GM12878 (cell line): ENCODE data around the gene STK40. TPM values are rescaled to one million over a fixed set of nuclear protein-coding genes. Genes with fewer than 3 reads are reported as not detected.

ENCODE experiments used
- ATAC-seq: fragments of 200-7000 bp; cut with Tn5 transposase; 3 replicates; pipeline ENCODE4 v1.9.1; 2020; ENCODE audit warnings: mild to moderate bottlenecking, moderate library complexity
- BruUV-seq: library from RNA; stranded (reverse); fragments of 400-500 nt; replicated peaks from 2 replicates; lab custom pipeline; 2021; lab: Mats Ljungman, UMichigan
- CTCF ChIA-PET: fragments of 300-600 bp; sonication (Branson Sonifier 250); formaldehyde crosslinking; extraction: SDS; loops from one replicate; lab custom pipeline; 2021; ENCODE audit warnings: inconsistent platforms; lab: Yijun Ruan, JAX
- POLR2A ChIA-PET: fragments of 350-600 bp; formaldehyde crosslinking; extraction: SDS; loops from one replicate; lab custom pipeline; 2021; ENCODE audit warnings: inconsistent platforms; lab: Charles Lee
- RAD21 ChIA-PET: fragments of 300-600 bp; sonication (Branson Sonifier 250); formaldehyde crosslinking; loops from one replicate; lab custom pipeline; 2023; ENCODE audit warnings: antibody characterized with exemption; ENCODE audit not compliant: unreplicated experiment; lab: Charles Lee
- SMC1A ChIA-PET: fragments of 300-600 bp; sonication (Branson Sonifier 250); formaldehyde crosslinking; loops from one replicate; lab custom pipeline; 2023; ENCODE audit not compliant: unreplicated experiment, uncharacterized antibody; lab: Charles Lee
- DNase-seq: peaks from one replicate; pipeline ENCODE4 v3.0.0-alpha.2; 2011; ENCODE audit warnings: low read depth, low spot score
- FAIRE-seq: peaks from 3 replicates; lab custom pipeline; 2011; peaks lifted over from hg19 to GRCh38; lab: Jason Lieb, UNC
- H2AFZ ChIP-seq: 2 replicates; pipeline ENCODE4 v1.6.0; 2011; ENCODE audit warnings: low read depth, low read length, control low read depth; ENCODE audit not compliant: control insufficient read depth
- H3K27ac ChIP-seq: 2 replicates; pipeline ENCODE4 v1.5.1; 2011; ENCODE audit warnings: control low read depth; ENCODE audit not compliant: control insufficient read depth, insufficient read depth
- H3K27me3 ChIP-seq, 2 experiments: replicated peaks in 1 of 2; 2 replicates each; pipeline versions ENCODE4 v1.6.0 to v1.6.1; 2011; ENCODE audit warnings: low read length in 1 of 2; ENCODE audit not compliant: control insufficient read depth in 2 of 2, insufficient read depth in 2 of 2
- H3K36me3 ChIP-seq, 2 experiments: 2 replicates each; pipeline ENCODE4 v1.5.1; 2011; ENCODE audit warnings: low read length in 1 of 2; ENCODE audit not compliant: control insufficient read depth in 2 of 2, insufficient read depth in 2 of 2
- H3K4me1 ChIP-seq: 2 replicates; pipeline ENCODE4 v1.6.1; 2011; ENCODE audit warnings: mild to moderate bottlenecking, low read length, moderate library complexity, mixed read lengths; ENCODE audit not compliant: control insufficient read depth, insufficient read depth
- H3K4me2 ChIP-seq: 2 replicates; pipeline ENCODE4 v1.6.0; 2011; ENCODE audit warnings: control low read depth; ENCODE audit not compliant: control insufficient read depth, insufficient read depth
- H3K4me3 ChIP-seq: fragments of 200-600 bp; sonication (generic); 2 replicates; pipeline ENCODE4 v1.5.1; 2016
- H3K79me2 ChIP-seq: 2 replicates; pipeline ENCODE4 v1.6.0; 2011; ENCODE audit warnings: low read length; ENCODE audit not compliant: control insufficient read depth, insufficient read depth
- H3K9ac ChIP-seq: 2 replicates; pipeline ENCODE4 v1.8.0; 2011; ENCODE audit warnings: low read length, control low read depth, mixed read lengths; ENCODE audit not compliant: control insufficient read depth, insufficient read depth
- H3K9me3 ChIP-seq: replicated peaks from 3 replicates; pipeline ENCODE4 v1.5.1; 2011; ENCODE audit warnings: mild to moderate bottlenecking, low read length; ENCODE audit not compliant: control insufficient read depth, insufficient read depth
- H4K20me1 ChIP-seq: 2 replicates; pipeline ENCODE4 v1.6.0; 2011; ENCODE audit not compliant: control insufficient read depth, insufficient read depth
- DPF2 ChIP-seq: fragments of 450-650 bp; IDR thresholded peaks from 2 replicates; pipeline ENCODE4 v1.6.1; 2017; ENCODE audit warnings: mild to moderate bottlenecking
- HDAC6 ChIP-seq: fragments of 200-600 bp; sonication (generic); IDR thresholded peaks from one replicate; pipeline ENCODE4 v1.8.0; 2017; ENCODE audit warnings: antibody characterized with exemption; ENCODE audit not compliant: unreplicated experiment
- POLR2A ChIP-seq: IDR thresholded peaks from 2 replicates; pipeline ENCODE4 v1.6.1; 2011; ENCODE audit warnings: low read depth, mild to moderate bottlenecking, low read length
- POLR2AphosphoS5 ChIP-seq: IDR thresholded peaks from 2 replicates; pipeline ENCODE4 v1.6.1; 2011; ENCODE audit warnings: mild to moderate bottlenecking, low read length, inconsistent platforms
- RELA ChIP-seq: fragments of 450-650 bp; IDR thresholded peaks from 2 replicates; pipeline ENCODE4 v1.8.0; 2014; ENCODE audit warnings: borderline replicate concordance; ENCODE audit not compliant: partially characterized antibody
- SIX5 ChIP-seq: IDR thresholded peaks from 2 replicates; pipeline ENCODE4 v1.6.1; 2011; ENCODE audit warnings: mild to moderate bottlenecking, low read depth, low read length, moderate library complexity; ENCODE audit not compliant: severe bottlenecking
- SP1 ChIP-seq: IDR thresholded peaks from one replicate; pipeline ENCODE4 v1.6.1; 2011; ENCODE audit warnings: low read depth, low read length
- ZNF384 ChIP-seq: IDR thresholded peaks from 2 replicates; pipeline ENCODE4 v1.6.1; 2012; ENCODE audit warnings: low read depth, mild to moderate bottlenecking, low read length, improper control_type of control experiment, borderline replicate concordance
- ZNF622 ChIP-seq: fragments of 450-650 bp; IDR thresholded peaks from 2 replicates; pipeline ENCODE4 v1.6.1; 2017; ENCODE audit warnings: mild to moderate bottlenecking, inconsistent platforms
- WGBS: methylation state at CpG from one replicate; pipeline ENCODE4 v1.1.6; 2016; ENCODE audit warnings: low lambda C conversion rate; ENCODE audit not compliant: insufficient replicate concordance, insufficient coverage; ENCODE audit errors: missing lambda C conversion rate; 5-methylcytosine and 5-hydroxymethylcytosine counted together
- in situ Hi-C: fragments of 300-500 bp; cut with MboI; formaldehyde crosslinking; loops from 9 replicates; pipeline ENCODE4 v1.14.3; 2018; ENCODE audit warnings: mixed read lengths
- intact Hi-C: fragments of 100-400 bp; cut with micrococcal nuclease; formaldehyde crosslinking; loops from one replicate; pipeline ENCODE4 v1.14.2; 2022; ENCODE audit not compliant: unreplicated experiment
- polyA plus RNA-seq, 11 experiments: library from polyadenylated mRNA; depleted of rRNA in 4 of 11; unstranded in 6 of 11; stranded (reverse) in 5 of 11; fragments of >200 nt; fragmentation: Nextera tagmentation in 4 of 11; fragmentation: Illumina TruSeq in 1 of 11; extraction: Ambion mirVana in 4 of 11; extraction: Trizol in 1 of 11; gene quantifications; 1 replicate in 1 of 11; 2 replicates in 10 of 11; pipeline versions ENCODE4 v1.2.1 to v1.2.3, GENCODE V29; 2011 to 2016; ENCODE audit warnings: inconsistent platforms in 2 of 11, missing spikeins in 2 of 11, low read depth in 1 of 11
- total RNA-seq, 4 experiments: library from RNA; depleted of rRNA in 3 of 4; stranded (reverse); fragments of >200 nt in 3 of 4; fragmentation: Illumina TruSeq in 1 of 4; extraction: Trizol in 1 of 4; gene quantifications; 2 replicates each; pipeline versions ENCODE4 v1.2.1 to v1.2.3, GENCODE V29; 2013 to 2021
- TF ChIP-seq, protein P1 (sequence below): IDR thresholded peaks from 2 replicates; pipeline ENCODE4 v1.6.1; 2012; ENCODE audit warnings: low read depth, low read length, improper control_type of control experiment
- TF ChIP-seq, protein P2 (sequence below): IDR thresholded peaks from 2 replicates; pipeline ENCODE4 v1.6.1; 2012; ENCODE audit warnings: low read depth, low read length, improper control_type of control experiment

The STK40 gene
- total and polyA plus RNA-seq, 10 of the 15 experiments (the other 5 are each of a cell fraction or from before 2014, with no cell fraction given), result 0.27 to 51.0 (median 29.5) TPM

DNA sequence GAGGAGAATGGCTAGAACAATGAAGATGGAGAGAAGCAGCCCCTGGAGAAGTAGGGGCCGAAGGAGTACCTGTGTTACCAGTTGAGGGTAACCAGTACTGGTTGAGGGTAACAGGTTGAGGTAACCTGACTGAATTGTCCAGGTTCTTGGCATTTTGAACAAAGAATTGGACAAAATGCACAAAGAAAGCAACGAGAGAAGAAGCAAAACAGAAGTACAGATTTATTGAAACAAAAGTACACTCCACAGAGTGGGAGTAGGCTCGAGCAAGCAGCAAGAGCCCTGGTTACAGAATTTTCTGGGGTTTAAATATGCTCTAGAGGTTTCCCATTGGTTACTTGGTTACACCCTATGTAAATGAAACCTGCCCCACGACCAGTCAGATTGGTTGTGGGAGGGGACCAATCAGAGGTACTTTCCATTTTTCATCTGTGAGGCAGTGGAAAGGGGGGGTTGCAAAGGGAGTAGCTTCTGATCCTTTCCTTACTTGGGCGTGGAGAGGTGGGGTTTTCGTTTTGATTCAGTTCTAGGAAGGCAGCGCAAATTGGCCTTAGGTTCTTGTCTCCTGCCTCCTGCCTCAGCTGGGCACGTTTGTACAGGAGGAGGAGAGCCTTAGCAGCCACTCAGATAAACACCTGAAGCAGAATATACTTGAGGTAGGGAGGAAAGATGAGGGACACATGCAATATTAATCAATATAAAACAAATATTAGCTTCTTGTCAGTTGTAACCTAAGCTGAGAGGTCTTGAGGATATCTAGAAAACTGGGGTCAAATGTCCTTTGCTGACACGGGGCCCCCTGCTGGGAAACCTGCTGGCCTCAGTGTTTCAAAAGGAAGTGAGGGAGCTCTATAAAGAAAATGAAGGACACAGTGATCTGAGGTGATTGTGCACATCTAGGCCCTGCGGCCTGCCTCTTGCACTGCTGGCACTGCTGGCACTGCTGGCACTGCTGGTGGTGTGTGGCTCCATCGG, 26.2 kb upstream of the STK40 start:
- H3K4me1 ChIP-seq, result no peaks in the 10 kb centered on the region
- SMC1A ChIA-PET, result interaction anchor here (1.1 kb wide), 1 partner anchor 13 kb away, joined by 3 read pairs; no protein-coding TSS in a partner anchor
- in situ Hi-C loops (no loop called here), intact Hi-C loops (no loop called here)
- 66% methylated on average over 11 of the region's 11 CpGs for WGBS
- FAIRE-seq (no peak), DNase-seq (no peak), ATAC-seq (peak; percentile 91)
- BruUV-seq, result no TSS peak
- H2AFZ ChIP-seq, result peak overlapping the region; percentile 7; the same call in 1 of the 2 replicates
- 0 out of 4 replicates have a peak, but pooled peaks cover 0 to 2% of the 10 kb centered on the region in 2 experiments for H3K36me3 ChIP-seq
- no peaks in the 10 kb centered on the region for H3K27me3 ChIP-seq
- POLR2A ChIA-PET, result interaction anchor here (0.6 to 0.7 kb wide), 2 partner anchors 13 to 45 kb away, joined by 3 to 4 read pairs; no protein-coding TSS in a partner anchor
- no peaks in the 10 kb centered on the region for H3K79me2 ChIP-seq
- no peak overlapping the region for H3K4me2 ChIP-seq
- CTCF ChIA-PET, result interaction anchor here (1.0 to 1.8 kb wide), 6 partner anchors 12 to 106 kb away, joined by 3 to 5 read pairs (median 5); partner anchors contain the start of gene SH3D21
- H3K4me3 ChIP-seq, result no peak overlapping the region
- no peak overlapping the region for H3K27ac ChIP-seq
- H3K9ac ChIP-seq, result no peak overlapping the region
- TF ChIP-seq SIX5 (no peak), DPF2 (no peak), HDAC6 (no peak), POLR2AphosphoS5 (no peak), ZNF622 (no peak), RELA (no peak), SP1 (no peak), POLR2A (no peak), ZNF384 (no peak)
- TF ChIP-seq, protein P1, sequence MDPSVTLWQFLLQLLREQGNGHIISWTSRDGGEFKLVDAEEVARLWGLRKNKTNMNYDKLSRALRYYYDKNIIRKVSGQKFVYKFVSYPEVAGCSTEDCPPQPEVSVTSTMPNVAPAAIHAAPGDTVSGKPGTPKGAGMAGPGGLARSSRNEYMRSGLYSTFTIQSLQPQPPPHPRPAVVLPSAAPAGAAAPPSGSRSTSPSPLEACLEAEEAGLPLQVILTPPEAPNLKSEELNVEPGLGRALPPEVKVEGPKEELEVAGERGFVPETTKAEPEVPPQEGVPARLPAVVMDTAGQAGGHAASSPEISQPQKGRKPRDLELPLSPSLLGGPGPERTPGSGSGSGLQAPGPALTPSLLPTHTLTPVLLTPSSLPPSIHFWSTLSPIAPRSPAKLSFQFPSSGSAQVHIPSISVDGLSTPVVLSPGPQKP, result no peak
- TF ChIP-seq, protein P2, sequence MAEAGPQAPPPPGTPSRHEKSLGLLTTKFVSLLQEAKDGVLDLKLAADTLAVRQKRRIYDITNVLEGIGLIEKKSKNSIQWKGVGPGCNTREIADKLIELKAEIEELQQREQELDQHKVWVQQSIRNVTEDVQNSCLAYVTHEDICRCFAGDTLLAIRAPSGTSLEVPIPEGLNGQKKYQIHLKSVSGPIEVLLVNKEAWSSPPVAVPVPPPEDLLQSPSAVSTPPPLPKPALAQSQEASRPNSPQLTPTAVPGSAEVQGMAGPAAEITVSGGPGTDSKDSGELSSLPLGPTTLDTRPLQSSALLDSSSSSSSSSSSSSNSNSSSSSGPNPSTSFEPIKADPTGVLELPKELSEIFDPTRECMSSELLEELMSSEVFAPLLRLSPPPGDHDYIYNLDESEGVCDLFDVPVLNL, result no peak
- RAD21 ChIA-PET, result interaction anchor here (0.7 to 1.3 kb wide), 4 partner anchors 23 to 262 kb away, joined by 3 to 4 read pairs (median 3); partner anchors contain the start of gene TRAPPC3
- no peaks in the 10 kb centered on the region for H4K20me1 ChIP-seq
- H3K9me3 ChIP-seq, result peaks cover 3% of the 10 kb centered on the region; the same call in 2 of the 3 replicates
